ENCODE data around the gene NTN1. TPM values are rescaled to one million over a fixed set of nuclear protein-coding genes. Genes with fewer than 3 reads are reported as not detected.

Gene NTN1
- total and polyA plus RNA-seq, 2 experiments from 2014 or later: 0.42 to 2.1 TPM

GRCh38 chr17:9251273-9251672, 230.0 kb downstream of the NTN1 start:
- TF ChIP-seq EZH2phosphoT487 (IDR thresholded peaks at IDR 0.05; ENCODE audit: low read depth, severe bottlenecking, unreplicated experiment): no peak
- no peak for TF ChIP-seq EZH2 (IDR thresholded peaks at IDR 0.05; ENCODE audit: borderline replicate concordance)
- TF ChIP-seq CTCF (IDR thresholded peaks at IDR 0.05; ENCODE audit: poor library complexity): no peak
- no peaks in the 10 kb centered on the region for H3K9me3 ChIP-seq (ENCODE audit: low read depth)
- no peaks in the 10 kb centered on the region for H3K79me2 ChIP-seq
- H3K27me3 ChIP-seq: no peaks in the 10 kb centered on the region
- H3K9me2 ChIP-seq (replicated peaks; ENCODE audit: insufficient read depth): no peaks in the 10 kb centered on the region
- H3K4me3 ChIP-seq: no peak overlapping the region
- WGBS (ENCODE audit: low lambda C conversion rate, missing lambda C conversion rate): 85% methylated on average over 12 of the region's 12 CpGs
- H3K27ac ChIP-seq: no peak overlapping the region
- no peaks in the 10 kb centered on the region for H4K20me1 ChIP-seq (ENCODE audit: insufficient read depth, poor library complexity, severe bottlenecking)
- no peaks in the 10 kb centered on the region for H3K36me3 ChIP-seq (replicated peaks; ENCODE audit: insufficient read depth, low read depth)
- H3K4me1 ChIP-seq (ENCODE audit: insufficient read depth): no peaks in the 10 kb centered on the region
- DNase-seq (ENCODE audit: low spot score): no peak
- H2AFZ ChIP-seq: no peak overlapping the region
- no peak overlapping the region for H3K4me2 ChIP-seq

- H3K4me2 ChIP-seq: no peak overlapping the region
- H3K79me2 ChIP-seq: no peaks in the 10 kb centered on the region
- TF ChIP-seq EZH2phosphoT487 (IDR thresholded peaks at IDR 0.05; ENCODE audit: low read depth, severe bottlenecking, unreplicated experiment) (no peak), EZH2 (IDR thresholded peaks at IDR 0.05; ENCODE audit: borderline replicate concordance) (no peak), CTCF (IDR thresholded peaks at IDR 0.05; ENCODE audit: poor library complexity) (no peak)
- no peak overlapping the region for H2AFZ ChIP-seq
- no peak overlapping the region for H3K4me3 ChIP-seq
- no peaks in the 10 kb centered on the region for H3K9me3 ChIP-seq (ENCODE audit: low read depth)
- WGBS (ENCODE audit: low lambda C conversion rate, missing lambda C conversion rate): 80% methylated on average over 3 of the region's 3 CpGs
- no peaks in the 10 kb centered on the region for H4K20me1 ChIP-seq (ENCODE audit: insufficient read depth, poor library complexity, severe bottlenecking)
- DNase-seq (ENCODE audit: low spot score): no peak
- no peak overlapping the region for H3K27ac ChIP-seq
- no peaks in the 10 kb centered on the region for H3K36me3 ChIP-seq (replicated peaks; ENCODE audit: insufficient read depth, low read depth)
- H3K4me1 ChIP-seq (ENCODE audit: insufficient read depth): peaks cover 12% of the 10 kb centered on the region
- H3K27me3 ChIP-seq: no peaks in the 10 kb centered on the region
- H3K9me2 ChIP-seq (replicated peaks; ENCODE audit: insufficient read depth): no peaks in the 10 kb centered on the region
These were observed 232.0 kb downstream of the NTN1 start for GRCh38 chr17:9253308-9253707.

- Histone ChIP-seq H3K27ac (no peak overlapping the region), H3K79me2 (no peaks in the 10 kb centered on the region), H3K27me3 (no peaks in the 10 kb centered on the region), H3K4me2 (no peak overlapping the region), H3K36me3 (replicated peaks; ENCODE audit: insufficient read depth, low read depth) (no peaks in the 10 kb centered on the region), H4K20me1 (ENCODE audit: insufficient read depth, poor library complexity, severe bottlenecking) (no peaks in the 10 kb centered on the region), H3K4me3 (no peak overlapping the region), H3K9me3 (ENCODE audit: low read depth) (no peaks in the 10 kb centered on the region), H3K4me1 (ENCODE audit: insufficient read depth) (peaks cover 16% of the 10 kb centered on the region), H3K9me2 (replicated peaks; ENCODE audit: insufficient read depth) (no peaks in the 10 kb centered on the region), H2AFZ (no peak overlapping the region)
- no peak for TF ChIP-seq CTCF (IDR thresholded peaks at IDR 0.05; ENCODE audit: poor library complexity)
- no peak for TF ChIP-seq EZH2 (IDR thresholded peaks at IDR 0.05; ENCODE audit: borderline replicate concordance)
- TF ChIP-seq EZH2phosphoT487 (IDR thresholded peaks at IDR 0.05; ENCODE audit: low read depth, severe bottlenecking, unreplicated experiment): no peak
- DNase-seq (ENCODE audit: low spot score): no peak
- WGBS (ENCODE audit: low lambda C conversion rate, missing lambda C conversion rate): 100% methylated on average over 2 of the region's 2 CpGs
These were observed 233.5 kb downstream of the NTN1 start for GRCh38 chr17:9254841-9255240.

- Histone ChIP-seq H3K4me2 (no peak overlapping the region), H3K27me3 (no peaks in the 10 kb centered on the region), H2AFZ (no peak overlapping the region), H3K79me2 (no peaks in the 10 kb centered on the region), H3K9me3 (ENCODE audit: low read depth) (no peaks in the 10 kb centered on the region), H3K9me2 (replicated peaks; ENCODE audit: insufficient read depth) (no peaks in the 10 kb centered on the region), H3K4me3 (no peak overlapping the region), H3K36me3 (replicated peaks; ENCODE audit: insufficient read depth, low read depth) (no peaks in the 10 kb centered on the region), H4K20me1 (ENCODE audit: insufficient read depth, poor library complexity, severe bottlenecking) (no peaks in the 10 kb centered on the region), H3K4me1 (ENCODE audit: insufficient read depth) (peaks cover 18% of the 10 kb centered on the region), H3K27ac (no peak overlapping the region)
- TF ChIP-seq EZH2 (IDR thresholded peaks at IDR 0.05; ENCODE audit: borderline replicate concordance): no peak
- 82% methylated on average over 6 of the region's 6 CpGs for WGBS (ENCODE audit: low lambda C conversion rate, missing lambda C conversion rate)
- no peak for DNase-seq (ENCODE audit: low spot score)
These were observed 234.5 kb downstream of the NTN1 start for GRCh38 chr17:9255833-9256232.

All from hepatocyte (in vitro differentiated cells).